Measurements from ENCODE around the gene UBALD2. TPM values are rescaled to one million over a fixed set of nuclear protein-coding genes. Genes with fewer than 3 reads are reported as not detected.

Gene UBALD2
- total and polyA plus RNA-seq, 2 of the 8 experiments (the other 6 are each of a cell fraction or from before 2014, with no cell fraction given): 17.8 to 22.6 TPM

DNA sequence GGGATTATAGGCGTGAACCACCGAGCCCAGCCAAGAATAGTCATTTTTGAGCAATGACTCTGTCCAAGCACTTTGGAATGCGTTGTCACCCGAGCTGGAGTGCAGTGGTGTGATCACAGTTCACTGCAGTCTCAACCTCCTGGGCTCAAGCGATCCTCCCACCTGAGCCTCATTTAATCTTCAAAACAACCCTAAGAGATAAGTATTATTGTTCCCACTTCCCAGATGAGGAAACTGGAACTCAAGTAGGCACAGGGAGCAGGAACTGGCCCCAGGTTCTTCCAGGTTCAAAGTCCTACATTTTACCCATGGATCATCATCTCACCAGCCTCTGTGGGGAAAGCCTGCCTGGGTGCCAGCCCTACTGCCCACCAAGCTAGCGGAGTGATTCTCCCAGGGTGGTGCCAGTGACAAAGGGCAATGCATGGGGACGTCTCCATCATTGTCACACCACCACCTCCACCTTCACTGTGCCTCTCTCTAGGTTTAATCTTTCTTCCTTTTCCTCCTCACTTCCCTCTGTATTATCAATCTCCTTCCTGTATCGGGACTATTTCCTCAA, 13.6 kb upstream of the UBALD2 start:
- Histone ChIP-seq H3K14ac (ENCODE audit: insufficient read length) (no peak overlapping the region), H3K4ac (replicated peaks; ENCODE audit: insufficient read length, low read depth, low read length) (no peak overlapping the region), H3K4me1 (replicated peaks in 1 of 4; ENCODE audit: control insufficient read depth in 3 of 4, insufficient read depth in 4 of 4, low read length in 3 of 4) (0 out of 7 replicates have a peak, but pooled peaks cover 0 to under 1% (median 0%) of the 10 kb centered on the region in 4 experiments), H3K9me3 (ENCODE audit: insufficient read depth in 2 of 2, low read depth in 1 of 2, low read length in 1 of 2) (no peaks in the 10 kb centered on the region), H3K18ac (ENCODE audit: extremely low read depth, low read length) (no peak overlapping the region), H2AK5ac (ENCODE audit: low read depth, low read length) (no peak overlapping the region), H3K56ac (replicated peaks; ENCODE audit: insufficient read length, low read depth, low read length) (no peak overlapping the region), H4K8ac (ENCODE audit: extremely low read depth, insufficient read depth, low read length) (no peak overlapping the region), H2BK15ac (ENCODE audit: low read length) (peak overlapping the region; percentile 61; the same call in 1 of the 2 replicates), H4K91ac (replicated peaks; ENCODE audit: insufficient read length, low read length) (no peak overlapping the region), H2BK120ac (replicated peaks; ENCODE audit: low read depth, low read length) (no peak overlapping the region), H3K4me2 (ENCODE audit: insufficient read depth in 1 of 2, low read depth in 2 of 2, low read length in 2 of 2) (no peak overlapping the region), H3K79me1 (ENCODE audit: low read depth, low read length) (no peaks in the 10 kb centered on the region), H3K9ac (replicated peaks in 1 of 4; ENCODE audit: extremely low read depth in 1 of 4, low read depth in 3 of 4, low read length in 3 of 4) (no peak overlapping the region), H4K20me1 (replicated peaks in 1 of 2; ENCODE audit: control insufficient read depth in 1 of 2, insufficient read depth in 2 of 2, low read length in 2 of 2) (no peaks in the 10 kb centered on the region), H3K23me2 (ENCODE audit: low read depth, low read length) (no peaks in the 10 kb centered on the region), H3K36me3 (ENCODE audit: control insufficient read depth in 2 of 4, insufficient read depth in 4 of 4, low read length in 3 of 4) (no peaks in the 10 kb centered on the region), H2BK20ac (ENCODE audit: low read length) (no peak overlapping the region), H3K79me2 (ENCODE audit: control insufficient read depth in 1 of 2, insufficient read depth in 2 of 2, low read length in 2 of 2) (no peaks in the 10 kb centered on the region), H3K4me3 (ENCODE audit: extremely low read depth in 1 of 4, insufficient read depth in 2 of 4, low read depth in 3 of 4, low read length in 4 of 4) (no peak overlapping the region), H3K27ac (ENCODE audit: low read depth, low read length) (no peak overlapping the region), H3K23ac (ENCODE audit: insufficient read length) (no peak overlapping the region), H2AFZ (ENCODE audit: low read length) (no peak overlapping the region), H2BK5ac (ENCODE audit: low read depth, low read length) (no peak overlapping the region), H2BK12ac (ENCODE audit: low read depth, low read length) (no peak overlapping the region), H3K27me3 (replicated peaks in 1 of 4; ENCODE audit: control insufficient read depth in 3 of 4, extremely low read depth in 1 of 4, insufficient read depth in 3 of 4, low read length in 3 of 4) (no peaks in the 10 kb centered on the region; a peak in 1 of 7 replicates), H4K5ac (ENCODE audit: insufficient read length, low read depth, low read length) (no peak overlapping the region)
- WGBS, 2 experiments (ENCODE audit: extremely low coverage in 1 of 2, insufficient coverage in 1 of 2, insufficient read length in 1 of 2, insufficient replicate concordance in 2 of 2, low coverage in 1 of 2, low lambda C conversion rate in 2 of 2, missing lambda C conversion rate in 1 of 2): 92% methylated on average over 8 of the region's 8 CpGs; no CpG with 5 or more reads in 1 of the 2 experiments
- ChIA-PET POLR2A (ENCODE audit: partially characterized antibody) (interaction anchor here (1.7 kb wide), 1 partner anchor 12 kb away, joined by 3 read pairs; no protein-coding TSS in a partner anchor), CTCF (ENCODE audit: partially characterized antibody) (interaction anchor here (0.9 to 2.0 kb wide), 5 partner anchors 13 to 128 kb away, joined by 3 to 7 read pairs (median 3); no protein-coding TSS in a partner anchor)
- no peak for FAIRE-seq
- no peak for DNase-seq (ENCODE audit: low read depth in 1 of 2, low spot score in 2 of 2)
- no peak for TF ChIP-seq ZNF274 (IDR thresholded peaks at IDR 0.05; ENCODE audit: borderline replicate concordance, extremely low read depth, low read length)
- TF ChIP-seq, protein P1, sequence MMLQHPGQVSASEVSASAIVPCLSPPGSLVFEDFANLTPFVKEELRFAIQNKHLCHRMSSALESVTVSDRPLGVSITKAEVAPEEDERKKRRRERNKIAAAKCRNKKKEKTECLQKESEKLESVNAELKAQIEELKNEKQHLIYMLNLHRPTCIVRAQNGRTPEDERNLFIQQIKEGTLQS (IDR thresholded peaks at IDR 0.05; ENCODE audit: insufficient read depth, low read depth, low read length): no peak
- no peak for TF ChIP-seq SP1 (IDR thresholded peaks at IDR 0.05; ENCODE audit: low read depth, low read length)
- no peak for TF ChIP-seq RXRA (IDR thresholded peaks at IDR 0.05; ENCODE audit: insufficient read depth, low read depth, low read length)
- TF ChIP-seq SUZ12 (IDR thresholded peaks at IDR 0.05; ENCODE audit: low read length): no peak
- TF ChIP-seq RNF2 (IDR thresholded peaks at IDR 0.05; ENCODE audit: borderline replicate concordance, low read depth, low read length, missing control alignments, poor library complexity, severe bottlenecking): no peak
- TF ChIP-seq KDM4A (IDR thresholded peaks at IDR 0.05; ENCODE audit: low read depth, low read length, severe bottlenecking): no peak
- TF ChIP-seq TEAD4 (IDR thresholded peaks at IDR 0.05; ENCODE audit: low read depth, low read length): no peak
- no peak for TF ChIP-seq BRCA1 (IDR thresholded peaks at IDR 0.05; ENCODE audit: low read depth, low read length)
- no peak for TF ChIP-seq YY1 (IDR thresholded peaks at IDR 0.05; ENCODE audit: low read depth, low read length)
- TF ChIP-seq EZH2 (IDR thresholded peaks at IDR 0.05; ENCODE audit: low read depth, low read length, severe bottlenecking): no peak

All from H1 (cell line).